GM13976 (cell line): ENCODE results near the gene CRAMP1.

Experiments used
- DNase-seq: peaks from one replicate; pipeline ENCODE4 v3.0.0; 2012; ENCODE audit warnings: low spot score
- CTCF ChIP-seq: IDR thresholded peaks from 2 replicates; pipeline ENCODE4 v1.5.1; 2012; ENCODE audit warnings: borderline replicate concordance, mild to moderate bottlenecking; ENCODE audit not compliant: insufficient read depth; ENCODE audit errors: extremely low read depth, missing control alignments, control extremely low read depth
- in situ Hi-C: fragments of 300-500 bp; cut with MboI; formaldehyde crosslinking; loops from one replicate; pipeline ENCODE4 v1.12.0; 2022; ENCODE audit warnings: low sequenced_read_pairs, mixed read lengths, inconsistent platforms; ENCODE audit not compliant: unreplicated experiment

Gene CRAMP1

GRCh38 chr16:1572673-1573072 lies 39.5 kb upstream of the CRAMP1 start:
- DNase-seq, result no peak
- in situ Hi-C loops, result no loop called here
- TF ChIP-seq CTCF, result no peak

- no peak for TF ChIP-seq CTCF
- in situ Hi-C loops, result no loop called here
- no peak for DNase-seq
Observed at GRCh38 chr16:1573301-1573700, 38.9 kb upstream of the CRAMP1 start.

- no peak for TF ChIP-seq CTCF
- DNase-seq, result no peak
- in situ Hi-C loops, result no loop called here
Observed at GRCh38 chr16:1575578-1575977, 36.6 kb upstream of the CRAMP1 start.

- DNase-seq, result no peak
- in situ Hi-C loops, result no loop called here
- no peak for TF ChIP-seq CTCF
Observed at GRCh38 chr16:1579214-1579613, 32.9 kb upstream of the CRAMP1 start.

GRCh38 chr16:1580256-1580655 lies 31.9 kb upstream of the CRAMP1 start:
- in situ Hi-C loops, result no loop called here
- no peak for DNase-seq

GRCh38 chr16:1580956-1581355 lies 31.2 kb upstream of the CRAMP1 start:
- no peak for DNase-seq
- no peak for TF ChIP-seq CTCF
- in situ Hi-C loops, result no loop called here

More at GRCh38 chr16:1580256-1580655, 31.9 kb upstream of the CRAMP1 start:
- TF ChIP-seq CTCF, result no peak

- in situ Hi-C loops, result no loop called here
- no peak for TF ChIP-seq CTCF
Observed at GRCh38 chr16:1581804-1582203, 30.4 kb upstream of the CRAMP1 start.

More at GRCh38 chr16:1581804-1582203, 30.4 kb upstream of the CRAMP1 start:
- DNase-seq, result no peak
